AG09309 (cell line): ENCODE results near the gene DERL2.

Source experiments
- DNase-seq: peaks from one replicate; pipeline ENCODE4 v3.0.0-alpha.2; 2010; ENCODE audit warnings: low read depth
- H3K4me3 ChIP-seq: 2 replicates; pipeline ENCODE4 v1.5.1; 2011; ENCODE audit warnings: mild to moderate bottlenecking, low read depth, low read length, moderate library complexity; ENCODE audit not compliant: control insufficient read depth
- TF ChIP-seq, protein P1 (sequence below): IDR thresholded peaks from 2 replicates; pipeline ENCODE4 v1.5.1; 2011; ENCODE audit warnings: mild to moderate bottlenecking, low read depth, low read length, inconsistent platforms; ENCODE audit not compliant: insufficient read depth, control insufficient read depth; ENCODE audit errors: missing control alignments

The DERL2 gene

GRCh38 chr17:5485270-5486205 is at the start of gene DERL2:
TSS of gene DERL2 (minus strand) at chr17:5486178. CDS start at chr17:5486161, 17 bp downstream.
- TF ChIP-seq, protein P1, sequence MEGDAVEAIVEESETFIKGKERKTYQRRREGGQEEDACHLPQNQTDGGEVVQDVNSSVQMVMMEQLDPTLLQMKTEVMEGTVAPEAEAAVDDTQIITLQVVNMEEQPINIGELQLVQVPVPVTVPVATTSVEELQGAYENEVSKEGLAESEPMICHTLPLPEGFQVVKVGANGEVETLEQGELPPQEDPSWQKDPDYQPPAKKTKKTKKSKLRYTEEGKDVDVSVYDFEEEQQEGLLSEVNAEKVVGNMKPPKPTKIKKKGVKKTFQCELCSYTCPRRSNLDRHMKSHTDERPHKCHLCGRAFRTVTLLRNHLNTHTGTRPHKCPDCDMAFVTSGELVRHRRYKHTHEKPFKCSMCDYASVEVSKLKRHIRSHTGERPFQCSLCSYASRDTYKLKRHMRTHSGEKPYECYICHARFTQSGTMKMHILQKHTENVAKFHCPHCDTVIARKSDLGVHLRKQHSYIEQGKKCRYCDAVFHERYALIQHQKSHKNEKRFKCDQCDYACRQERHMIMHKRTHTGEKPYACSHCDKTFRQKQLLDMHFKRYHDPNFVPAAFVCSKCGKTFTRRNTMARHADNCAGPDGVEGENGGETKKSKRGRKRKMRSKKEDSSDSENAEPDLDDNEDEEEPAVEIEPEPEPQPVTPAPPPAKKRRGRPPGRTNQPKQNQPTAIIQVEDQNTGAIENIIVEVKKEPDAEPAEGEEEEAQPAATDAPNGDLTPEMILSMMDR = no peak
- H3K4me3 ChIP-seq = peak within 1 kb of the TSS; percentile 95
- no peak for DNase-seq

DNA sequence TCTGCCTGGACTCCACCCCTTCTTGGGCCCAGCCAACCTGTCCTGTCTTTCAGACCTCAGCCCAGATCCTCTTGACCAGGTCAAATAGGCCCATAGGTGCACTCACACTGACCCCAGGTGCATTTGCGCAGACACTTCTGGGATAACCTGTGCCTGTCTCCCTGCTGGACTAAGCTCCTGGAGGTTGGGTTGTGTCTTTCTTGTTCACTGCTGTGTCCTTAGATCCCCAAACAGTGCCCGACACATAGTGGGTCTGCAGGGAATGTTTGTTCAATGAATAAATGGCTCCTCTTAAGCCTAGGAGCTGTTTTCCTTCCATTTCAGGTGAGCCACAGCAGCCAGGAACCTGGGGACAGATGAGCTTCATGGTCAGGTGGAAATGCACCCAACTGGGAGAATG is 49.5 kb upstream of the DERL2 start:
- TF ChIP-seq, protein P1 = no peak
- H3K4me3 ChIP-seq = no peak overlapping the region
- no peak for DNase-seq

- no peak for DNase-seq
- TF ChIP-seq, protein P1 = no peak
- no peak overlapping the region for H3K4me3 ChIP-seq
Measured at GRCh38 chr17:5533486-5534315, 47.7 kb upstream of the DERL2 start.

- TF ChIP-seq, protein P1 = no peak
- no peak for DNase-seq
- no peak overlapping the region for H3K4me3 ChIP-seq
Measured at GRCh38 chr17:5532581-5532980, 46.6 kb upstream of the DERL2 start.

DNA sequence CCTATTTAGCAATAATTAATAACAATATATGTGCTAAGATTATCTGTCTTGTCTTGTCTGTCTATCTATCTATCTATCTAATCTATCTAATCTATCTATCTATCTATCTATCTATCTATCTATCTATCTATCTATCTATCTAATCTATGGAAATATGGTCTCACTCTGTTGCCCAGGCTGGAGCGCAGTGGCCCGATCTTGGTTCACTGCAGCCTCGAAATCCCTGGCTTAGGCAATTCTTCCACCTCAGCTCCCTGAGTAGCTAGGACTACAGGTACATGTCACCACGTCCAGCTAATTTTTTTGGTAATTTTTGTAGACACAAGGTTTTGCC is 45.1 kb upstream of the DERL2 start:
- no peak overlapping the region for H3K4me3 ChIP-seq
- DNase-seq = no peak
- TF ChIP-seq, protein P1 = no peak

DNA sequence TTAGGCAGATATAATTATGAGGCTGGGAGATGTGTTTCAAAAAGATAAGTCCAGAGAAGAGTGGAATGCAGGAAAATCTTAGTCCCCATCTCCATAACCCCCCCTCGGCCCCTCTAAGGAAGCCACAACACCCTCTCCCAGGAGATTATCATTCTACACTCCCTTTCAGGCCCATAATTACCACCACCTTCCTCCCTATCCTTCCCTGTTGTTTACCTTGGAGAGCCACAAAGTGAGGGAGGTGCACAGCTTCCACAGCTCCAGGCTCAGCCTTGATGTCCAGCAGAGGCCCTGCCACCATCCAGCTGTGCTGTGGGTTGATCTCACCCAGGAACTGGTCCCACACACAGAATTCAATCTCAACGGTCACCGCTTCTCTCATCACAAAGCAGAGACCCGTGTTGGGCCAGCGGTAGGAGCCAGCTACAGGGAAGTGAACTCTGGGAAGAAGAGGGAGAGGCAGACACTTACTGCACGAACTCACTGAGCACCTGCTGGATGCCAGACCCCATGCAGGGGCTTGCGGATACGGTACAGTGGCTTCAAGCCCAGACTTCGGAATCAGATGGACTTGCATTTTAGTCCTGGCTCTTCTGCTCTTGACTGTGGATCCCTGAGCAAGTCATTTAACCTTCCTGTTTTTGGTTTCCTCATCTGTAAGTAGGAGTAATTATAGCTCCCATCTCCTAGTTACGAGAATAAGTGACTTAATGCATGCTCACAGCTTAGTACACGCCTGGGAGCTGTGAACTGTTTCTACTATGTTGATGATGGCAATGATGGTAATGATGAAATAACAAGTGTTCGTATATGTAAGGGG is 44.5 kb upstream of the DERL2 start:
- H3K4me3 ChIP-seq = no peak overlapping the region
- no peak for DNase-seq
- TF ChIP-seq, protein P1 = no peak
